HUES48 (cell line): ENCODE results near the gene BTBD9.

Experiments
- H3K27ac ChIP-seq: one replicate; pipeline ENCODE4 v1.7.0; 2013; ENCODE audit warnings: low read depth, low read length, inconsistent platforms
- H3K27me3 ChIP-seq: 2 replicates; pipeline ENCODE4 v1.6.1; 2013; ENCODE audit warnings: mild to moderate bottlenecking, low read length; ENCODE audit not compliant: control insufficient read depth, insufficient read depth
- H3K36me3 ChIP-seq: 2 replicates; pipeline ENCODE4 v1.6.1; 2013; ENCODE audit warnings: low read length; ENCODE audit not compliant: control insufficient read depth, insufficient read depth
- H3K4me1 ChIP-seq: 2 replicates; pipeline ENCODE4 v1.6.1; 2013; ENCODE audit warnings: mild to moderate bottlenecking, low read length; ENCODE audit not compliant: control insufficient read depth, insufficient read depth
- H3K4me3 ChIP-seq: 2 replicates; pipeline ENCODE4 v1.5.1; 2013; ENCODE audit warnings: mild to moderate bottlenecking, low read depth, low read length
- H3K9ac ChIP-seq: 2 replicates; pipeline ENCODE4 v1.6.1; 2013; ENCODE audit warnings: mild to moderate bottlenecking, low read depth, low read length, moderate library complexity
- H3K9me3 ChIP-seq: 2 replicates; pipeline ENCODE4 v1.6.1; 2013; ENCODE audit warnings: low read length; ENCODE audit not compliant: control insufficient read depth, insufficient read depth

BTBD9 gene

DNA sequence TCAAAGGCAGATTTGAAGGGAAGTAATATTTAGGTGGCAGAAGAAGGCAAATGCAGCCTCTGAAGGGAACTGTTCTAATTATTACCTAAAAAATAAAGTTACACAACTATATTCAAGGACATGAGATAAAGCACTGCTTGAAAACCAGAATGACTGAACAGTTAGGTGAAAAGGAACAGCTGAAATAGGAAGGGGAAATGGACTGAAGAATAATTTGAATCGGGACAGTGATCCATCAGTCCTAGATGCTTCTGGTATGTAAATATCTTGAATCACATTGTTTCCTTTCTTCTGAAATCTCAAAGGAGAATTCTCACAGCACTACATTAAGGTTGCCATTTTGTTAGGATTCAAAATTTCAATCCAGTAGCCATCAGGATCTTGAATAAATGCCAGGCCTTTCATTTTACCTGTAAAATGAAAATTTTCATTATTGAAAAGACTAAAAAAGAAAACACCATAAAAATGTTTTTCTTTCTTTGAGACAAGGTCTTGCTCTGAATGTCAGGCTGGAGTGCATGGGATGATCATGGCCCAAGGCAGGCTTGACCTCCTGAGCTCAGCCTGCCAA lies 37.3 kb upstream of the BTBD9 start:
- no peak overlapping the region for H3K9ac ChIP-seq
- no peak overlapping the region for H3K4me3 ChIP-seq
- no peak overlapping the region for H3K27ac ChIP-seq
- H3K4me1 ChIP-seq = no peaks in the 10 kb centered on the region
- H3K27me3 ChIP-seq = no peaks in the 10 kb centered on the region
- no peaks in the 10 kb centered on the region for H3K9me3 ChIP-seq
- H3K36me3 ChIP-seq = peaks cover 65% of the 10 kb centered on the region

DNA sequence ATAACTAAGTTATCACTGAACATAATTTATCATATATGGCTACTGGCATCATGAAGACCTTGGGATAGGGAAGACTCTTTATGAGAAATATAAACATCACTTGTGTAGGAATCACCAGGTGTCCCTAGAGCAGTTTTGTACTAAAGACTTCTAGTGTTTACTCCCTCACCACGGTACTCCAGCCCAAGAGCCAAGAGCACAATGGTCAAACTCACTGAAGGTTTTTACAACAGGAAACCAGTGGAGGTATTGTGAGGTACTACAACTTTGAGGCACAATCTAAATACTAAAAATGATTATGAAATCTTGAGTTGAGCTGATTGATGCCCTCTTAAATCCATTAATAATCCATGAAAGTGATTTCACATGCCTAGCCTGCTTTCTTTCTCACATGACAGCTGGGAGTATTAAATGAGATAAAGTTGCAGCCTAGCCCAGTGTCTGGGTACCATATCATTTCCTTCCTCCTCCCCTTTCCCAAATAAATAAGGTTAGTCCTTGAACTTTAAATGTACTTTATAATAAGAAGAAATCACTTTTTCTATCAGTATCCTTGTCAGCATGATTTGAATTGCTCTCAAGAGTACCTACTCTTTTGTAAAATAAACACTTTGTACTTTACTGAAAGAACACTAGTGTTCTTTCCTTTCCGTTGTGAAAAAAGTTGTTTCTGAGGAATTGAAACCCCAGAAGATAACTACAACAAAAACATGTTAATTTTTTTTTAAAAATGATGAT lies 36.7 kb upstream of the BTBD9 start:
- H3K27me3 ChIP-seq = no peaks in the 10 kb centered on the region
- H3K9ac ChIP-seq = no peak overlapping the region
- H3K4me3 ChIP-seq = no peak overlapping the region
- H3K9me3 ChIP-seq = no peaks in the 10 kb centered on the region
- no peaks in the 10 kb centered on the region for H3K4me1 ChIP-seq
- H3K27ac ChIP-seq = no peak overlapping the region
- H3K36me3 ChIP-seq = peaks cover 58% of the 10 kb centered on the region

- no peak overlapping the region for H3K27ac ChIP-seq
- H3K27me3 ChIP-seq = no peaks in the 10 kb centered on the region
- peaks cover 37% of the 10 kb centered on the region for H3K36me3 ChIP-seq
- no peak overlapping the region for H3K9ac ChIP-seq
- H3K4me3 ChIP-seq = no peak overlapping the region
- H3K4me1 ChIP-seq = no peaks in the 10 kb centered on the region
- no peaks in the 10 kb centered on the region for H3K9me3 ChIP-seq
Observed at GRCh38 chr6:38673397-38674165, 33.9 kb upstream of the BTBD9 start.

- peaks cover 22% of the 10 kb centered on the region for H3K36me3 ChIP-seq
- H3K4me1 ChIP-seq = no peaks in the 10 kb centered on the region
- H3K27ac ChIP-seq = no peak overlapping the region
- no peaks in the 10 kb centered on the region for H3K27me3 ChIP-seq
- no peak overlapping the region for H3K4me3 ChIP-seq
- no peak overlapping the region for H3K9ac ChIP-seq
- H3K9me3 ChIP-seq = no peaks in the 10 kb centered on the region
Observed at GRCh38 chr6:38671885-38672467, 32.2 kb upstream of the BTBD9 start.

DNA sequence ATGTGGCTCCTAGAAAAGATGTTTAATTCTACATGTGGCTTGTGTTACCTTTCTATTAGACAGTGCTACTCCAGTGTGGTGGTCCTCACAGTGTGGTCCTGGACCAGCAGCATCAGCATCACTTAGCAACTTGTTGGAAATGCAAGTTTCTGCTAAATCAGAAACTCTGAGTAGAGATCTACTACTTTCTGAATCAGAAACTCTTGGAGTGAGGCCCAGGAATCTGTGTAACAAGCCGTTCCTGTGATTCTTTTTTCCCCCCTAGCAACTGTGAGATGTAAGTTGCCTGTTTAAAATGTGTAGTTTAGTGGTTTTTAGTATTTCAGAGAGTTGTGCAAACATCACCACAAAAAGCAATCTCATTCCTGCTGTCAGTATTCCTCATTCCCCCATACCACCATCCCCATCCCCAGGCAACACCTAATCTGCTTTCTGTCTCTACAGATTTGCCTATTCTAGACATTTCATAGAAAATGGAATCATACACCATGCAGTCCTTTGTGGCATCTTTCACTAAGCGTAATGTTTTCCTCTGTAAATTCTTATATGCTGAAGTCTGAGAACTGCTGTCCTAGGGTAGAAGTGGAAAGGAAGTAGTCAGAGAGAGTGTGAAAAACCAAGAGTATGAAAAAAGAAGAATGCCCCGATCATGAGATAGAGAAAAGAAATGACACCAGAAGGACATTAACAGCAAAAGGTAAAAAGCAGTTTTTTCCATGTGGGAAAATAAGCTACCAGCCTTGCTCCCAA lies 18.9 kb upstream of the BTBD9 start:
- Histone ChIP-seq H3K4me3 (no peak overlapping the region), H3K27me3 (no peaks in the 10 kb centered on the region), H3K27ac (no peak overlapping the region), H3K4me1 (no peaks in the 10 kb centered on the region), H3K9me3 (no peaks in the 10 kb centered on the region), H3K9ac (no peak overlapping the region), H3K36me3 (no peaks in the 10 kb centered on the region)

- H3K4me3 ChIP-seq = no peak overlapping the region
- no peaks in the 10 kb centered on the region for H3K36me3 ChIP-seq
- no peak overlapping the region for H3K9ac ChIP-seq
- no peak overlapping the region for H3K27ac ChIP-seq
- no peaks in the 10 kb centered on the region for H3K4me1 ChIP-seq
- no peaks in the 10 kb centered on the region for H3K9me3 ChIP-seq
- no peaks in the 10 kb centered on the region for H3K27me3 ChIP-seq
Observed at GRCh38 chr6:38656896-38657295, 17.2 kb upstream of the BTBD9 start.

- Histone ChIP-seq H3K36me3 (no peaks in the 10 kb centered on the region), H3K27ac (no peak overlapping the region), H3K4me3 (no peak overlapping the region), H3K4me1 (no peaks in the 10 kb centered on the region), H3K9ac (no peak overlapping the region), H3K27me3 (no peaks in the 10 kb centered on the region), H3K9me3 (no peaks in the 10 kb centered on the region)
Observed at GRCh38 chr6:38654263-38654662, 14.5 kb upstream of the BTBD9 start.

- Histone ChIP-seq H3K27ac (no peak overlapping the region), H3K27me3 (no peaks in the 10 kb centered on the region), H3K9me3 (no peaks in the 10 kb centered on the region), H3K4me1 (peaks cover 4% of the 10 kb centered on the region; the same call in 1 of the 2 replicates), H3K4me3 (no peak overlapping the region), H3K36me3 (no peaks in the 10 kb centered on the region), H3K9ac (no peak overlapping the region)
Observed at GRCh38 chr6:38651121-38651784, 11.5 kb upstream of the BTBD9 start.

DNA sequence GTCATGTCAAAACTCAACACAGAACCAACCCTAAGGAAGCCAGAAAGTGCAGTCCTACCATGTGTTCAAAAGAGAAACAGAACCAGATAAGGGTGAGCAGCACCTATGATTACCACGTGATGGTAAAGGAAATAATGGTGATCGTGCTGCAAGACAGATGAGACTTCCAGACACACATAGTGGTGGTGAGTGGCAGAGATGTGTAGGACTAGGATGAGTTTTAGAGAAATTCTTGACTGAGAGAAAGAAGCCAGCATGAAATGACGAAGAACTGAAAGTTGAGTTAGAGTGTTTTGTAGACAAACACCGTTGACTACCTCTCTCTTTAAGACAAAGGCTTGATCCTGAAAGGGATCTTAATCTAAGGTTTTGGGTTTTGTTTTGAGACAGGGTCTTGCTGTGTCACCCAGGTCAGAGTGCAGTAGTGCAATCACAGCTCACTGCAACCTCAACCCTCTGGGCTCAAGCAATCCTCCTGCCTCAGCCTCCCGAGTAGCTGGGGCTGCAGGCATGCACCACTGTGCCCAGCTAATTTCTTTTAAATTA lies 10.6 kb upstream of the BTBD9 start:
- Histone ChIP-seq H3K27me3 (no peaks in the 10 kb centered on the region), H3K4me3 (no peak overlapping the region), H3K36me3 (no peaks in the 10 kb centered on the region), H3K9ac (no peak overlapping the region), H3K4me1 (peaks cover 10% of the 10 kb centered on the region; the same call in 1 of the 2 replicates), H3K9me3 (no peaks in the 10 kb centered on the region), H3K27ac (no peak overlapping the region)

DNA sequence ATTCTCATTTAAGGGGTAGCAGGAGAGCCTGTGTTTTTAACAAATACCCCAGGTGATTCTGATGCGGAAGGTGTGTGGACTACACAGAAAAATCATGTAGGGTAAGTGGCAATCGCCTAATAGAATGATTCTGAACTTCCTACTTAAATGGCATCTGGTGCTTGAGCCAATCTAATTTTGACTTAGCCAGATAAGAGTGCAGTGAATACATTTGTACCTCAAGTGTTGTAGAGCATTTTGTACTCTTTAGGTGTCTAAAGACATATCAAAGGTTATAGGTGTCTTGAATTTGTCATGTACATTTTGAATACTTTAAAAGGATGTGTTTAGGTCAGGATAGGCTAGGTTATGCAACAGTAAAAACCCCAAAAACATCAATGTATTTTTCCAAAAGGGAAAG lies 10.0 kb upstream of the BTBD9 start:
- Histone ChIP-seq H3K36me3 (no peaks in the 10 kb centered on the region), H3K9ac (no peak overlapping the region), H3K27me3 (no peaks in the 10 kb centered on the region), H3K4me1 (peaks cover 10% of the 10 kb centered on the region; the same call in 1 of the 2 replicates), H3K27ac (no peak overlapping the region), H3K9me3 (no peaks in the 10 kb centered on the region), H3K4me3 (no peak overlapping the region)
